ENCODE measurements around the gene PLA2G15. TPM values are rescaled to one million over a fixed set of nuclear protein-coding genes. Genes with fewer than 3 reads are reported as not detected.

Gene PLA2G15
- total and polyA plus RNA-seq, 2 experiments from 2014 or later, result 24.2 to 31.7 TPM

GRCh38 chr16:68290450-68290849 lies 45.3 kb downstream of the PLA2G15 start:
- H3K9me3 ChIP-seq (ENCODE audit: low read depth), result no peaks in the 10 kb centered on the region
- no peaks in the 10 kb centered on the region for H3K36me3 ChIP-seq (replicated peaks; ENCODE audit: insufficient read depth, low read depth)
- DNase-seq (ENCODE audit: low spot score), result no peak
- H3K4me1 ChIP-seq (ENCODE audit: insufficient read depth), result no peaks in the 10 kb centered on the region
- no peak overlapping the region for H3K27ac ChIP-seq
- H3K4me3 ChIP-seq, result no peak overlapping the region
- no peak overlapping the region for H2AFZ ChIP-seq
- H3K4me2 ChIP-seq, result no peak overlapping the region
- H3K79me2 ChIP-seq, result peaks cover 8% of the 10 kb centered on the region
- 78% methylated on average over 6 of the region's 6 CpGs for WGBS (ENCODE audit: low lambda C conversion rate, missing lambda C conversion rate)
- no peaks in the 10 kb centered on the region for H3K9me2 ChIP-seq (replicated peaks; ENCODE audit: insufficient read depth)
- H4K20me1 ChIP-seq (ENCODE audit: insufficient read depth, poor library complexity, severe bottlenecking), result no peaks in the 10 kb centered on the region
- TF ChIP-seq EZH2phosphoT487 (IDR thresholded peaks at IDR 0.05; ENCODE audit: low read depth, severe bottlenecking, unreplicated experiment), result no peak
- TF ChIP-seq CTCF (IDR thresholded peaks at IDR 0.05; ENCODE audit: poor library complexity), result no peak
- TF ChIP-seq EZH2 (IDR thresholded peaks at IDR 0.05; ENCODE audit: borderline replicate concordance), result no peak
- H3K27me3 ChIP-seq, result no peaks in the 10 kb centered on the region

GRCh38 chr16:68291227-68291626 lies 46.1 kb downstream of the PLA2G15 start:
- Histone ChIP-seq H3K4me1 (ENCODE audit: insufficient read depth) (no peaks in the 10 kb centered on the region), H3K27me3 (no peaks in the 10 kb centered on the region), H3K9me3 (ENCODE audit: low read depth) (no peaks in the 10 kb centered on the region), H3K4me2 (no peak overlapping the region), H4K20me1 (ENCODE audit: insufficient read depth, poor library complexity, severe bottlenecking) (no peaks in the 10 kb centered on the region), H3K36me3 (replicated peaks; ENCODE audit: insufficient read depth, low read depth) (no peaks in the 10 kb centered on the region), H3K9me2 (replicated peaks; ENCODE audit: insufficient read depth) (no peaks in the 10 kb centered on the region), H3K4me3 (no peak overlapping the region), H3K27ac (no peak overlapping the region), H3K79me2 (peaks cover 5% of the 10 kb centered on the region), H2AFZ (no peak overlapping the region)
- TF ChIP-seq CTCF (IDR thresholded peaks at IDR 0.05; ENCODE audit: poor library complexity) (no peak), EZH2phosphoT487 (IDR thresholded peaks at IDR 0.05; ENCODE audit: low read depth, severe bottlenecking, unreplicated experiment) (no peak), EZH2 (IDR thresholded peaks at IDR 0.05; ENCODE audit: borderline replicate concordance) (no peak)
- DNase-seq (ENCODE audit: low spot score), result no peak
- WGBS (ENCODE audit: low lambda C conversion rate, missing lambda C conversion rate), result 84% methylated on average over 4 of the region's 4 CpGs

- no peak for TF ChIP-seq EZH2 (IDR thresholded peaks at IDR 0.05; ENCODE audit: borderline replicate concordance)
- TF ChIP-seq EZH2phosphoT487 (IDR thresholded peaks at IDR 0.05; ENCODE audit: low read depth, severe bottlenecking, unreplicated experiment), result no peak
- no peak for TF ChIP-seq CTCF (IDR thresholded peaks at IDR 0.05; ENCODE audit: poor library complexity)
- Histone ChIP-seq H3K9me3 (ENCODE audit: low read depth) (no peaks in the 10 kb centered on the region), H3K27ac (no peak overlapping the region), H3K27me3 (no peaks in the 10 kb centered on the region), H3K36me3 (replicated peaks; ENCODE audit: insufficient read depth, low read depth) (no peaks in the 10 kb centered on the region), H4K20me1 (ENCODE audit: insufficient read depth, poor library complexity, severe bottlenecking) (no peaks in the 10 kb centered on the region), H3K4me2 (no peak overlapping the region), H3K4me1 (ENCODE audit: insufficient read depth) (no peaks in the 10 kb centered on the region), H2AFZ (no peak overlapping the region), H3K9me2 (replicated peaks; ENCODE audit: insufficient read depth) (no peaks in the 10 kb centered on the region), H3K4me3 (no peak overlapping the region), H3K79me2 (no peaks in the 10 kb centered on the region)
- WGBS (ENCODE audit: low lambda C conversion rate, missing lambda C conversion rate), result 98% methylated on average over 5 of the region's 5 CpGs
- DNase-seq (ENCODE audit: low spot score), result no peak
Observed at GRCh38 chr16:68292425-68292824, 47.3 kb downstream of the PLA2G15 start.

GRCh38 chr16:68296291-68296690 lies 51.1 kb downstream of the PLA2G15 start:
- H3K27ac ChIP-seq, result no peak overlapping the region
- 89% methylated on average over 12 of the region's 12 CpGs for WGBS (ENCODE audit: low lambda C conversion rate, missing lambda C conversion rate)

More at GRCh38 chr16:68296291-68296690, 51.1 kb downstream of the PLA2G15 start:
- Histone ChIP-seq H3K9me2 (replicated peaks; ENCODE audit: insufficient read depth) (no peaks in the 10 kb centered on the region), H3K4me1 (ENCODE audit: insufficient read depth) (peaks cover 30% of the 10 kb centered on the region), H3K27me3 (no peaks in the 10 kb centered on the region), H2AFZ (no peak overlapping the region), H3K9me3 (ENCODE audit: low read depth) (no peaks in the 10 kb centered on the region), H3K79me2 (no peaks in the 10 kb centered on the region), H3K4me2 (no peak overlapping the region), H3K4me3 (no peak overlapping the region), H3K36me3 (replicated peaks; ENCODE audit: insufficient read depth, low read depth) (no peaks in the 10 kb centered on the region), H4K20me1 (ENCODE audit: insufficient read depth, poor library complexity, severe bottlenecking) (no peaks in the 10 kb centered on the region)
- no peak for DNase-seq (ENCODE audit: low spot score)
- no peak for TF ChIP-seq CTCF (IDR thresholded peaks at IDR 0.05; ENCODE audit: poor library complexity)
- no peak for TF ChIP-seq EZH2 (IDR thresholded peaks at IDR 0.05; ENCODE audit: borderline replicate concordance)
- TF ChIP-seq EZH2phosphoT487 (IDR thresholded peaks at IDR 0.05; ENCODE audit: low read depth, severe bottlenecking, unreplicated experiment), result no peak

Data from hepatocyte (in vitro differentiated cells).